ENCODE measurements around the gene CYP1A1.

GRCh38 chr15:74724570-74725224 is 631 bp downstream of the CYP1A1 start:
- no peak for TF ChIP-seq CTCF (IDR thresholded peaks at IDR 0.05)
- no peak for TF ChIP-seq POLR2A (IDR thresholded peaks at IDR 0.05)

Measured in esophagus squamous epithelium (tissue), 4 donors.